ENCODE results near the gene ARSH.

Gene ARSH

GRCh38 chrX:3017492-3017891, 11.1 kb downstream of the ARSH start:
- H3K27me3 ChIP-seq (replicated peaks; ENCODE audit: insufficient read depth, low read length), result no peaks in the 10 kb centered on the region
- no peaks in the 10 kb centered on the region for H3K9me2 ChIP-seq (replicated peaks; ENCODE audit: insufficient read depth, low read length)
- H3K27ac ChIP-seq (ENCODE audit: low read length), result no peak overlapping the region
- H3K9me3 ChIP-seq (replicated peaks; ENCODE audit: insufficient read depth, low read length), result no peaks in the 10 kb centered on the region
- H4K20me1 ChIP-seq (ENCODE audit: insufficient read depth, low read length), result no peaks in the 10 kb centered on the region
- H3K4me2 ChIP-seq (ENCODE audit: low read depth, low read length), result no peak overlapping the region
- no peak overlapping the region for H3K4me3 ChIP-seq (ENCODE audit: low read length)
- H3K79me2 ChIP-seq (ENCODE audit: low read length), result no peaks in the 10 kb centered on the region
- no peak overlapping the region for H2AFZ ChIP-seq (ENCODE audit: low read length)
- H3K9ac ChIP-seq (ENCODE audit: low read length), result no peak overlapping the region
- H3K4me1 ChIP-seq (ENCODE audit: low read length), result no peaks in the 10 kb centered on the region
- H3K36me3 ChIP-seq (replicated peaks; ENCODE audit: insufficient read depth, low read length), result no peaks in the 10 kb centered on the region
- no peaks in the 10 kb centered on the region for H3F3A ChIP-seq (ENCODE audit: insufficient read depth, low read length)
- DNase-seq, result no peak
- TF ChIP-seq, protein P1, sequence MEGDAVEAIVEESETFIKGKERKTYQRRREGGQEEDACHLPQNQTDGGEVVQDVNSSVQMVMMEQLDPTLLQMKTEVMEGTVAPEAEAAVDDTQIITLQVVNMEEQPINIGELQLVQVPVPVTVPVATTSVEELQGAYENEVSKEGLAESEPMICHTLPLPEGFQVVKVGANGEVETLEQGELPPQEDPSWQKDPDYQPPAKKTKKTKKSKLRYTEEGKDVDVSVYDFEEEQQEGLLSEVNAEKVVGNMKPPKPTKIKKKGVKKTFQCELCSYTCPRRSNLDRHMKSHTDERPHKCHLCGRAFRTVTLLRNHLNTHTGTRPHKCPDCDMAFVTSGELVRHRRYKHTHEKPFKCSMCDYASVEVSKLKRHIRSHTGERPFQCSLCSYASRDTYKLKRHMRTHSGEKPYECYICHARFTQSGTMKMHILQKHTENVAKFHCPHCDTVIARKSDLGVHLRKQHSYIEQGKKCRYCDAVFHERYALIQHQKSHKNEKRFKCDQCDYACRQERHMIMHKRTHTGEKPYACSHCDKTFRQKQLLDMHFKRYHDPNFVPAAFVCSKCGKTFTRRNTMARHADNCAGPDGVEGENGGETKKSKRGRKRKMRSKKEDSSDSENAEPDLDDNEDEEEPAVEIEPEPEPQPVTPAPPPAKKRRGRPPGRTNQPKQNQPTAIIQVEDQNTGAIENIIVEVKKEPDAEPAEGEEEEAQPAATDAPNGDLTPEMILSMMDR (IDR thresholded peaks at IDR 0.05; ENCODE audit: low read length), result no peak
- TF ChIP-seq EZH2phosphoT487 (IDR thresholded peaks at IDR 0.05; ENCODE audit: low read length) (no peak), EZH2 (optimal IDR thresholded peaks at IDR 0.05; ENCODE audit: low read depth, low read length) (no peak)

GRCh38 chrX:3024176-3024575, 17.8 kb downstream of the ARSH start:
- Histone ChIP-seq H3K27me3 (replicated peaks; ENCODE audit: insufficient read depth, low read length) (no peaks in the 10 kb centered on the region), H3K9me2 (replicated peaks; ENCODE audit: insufficient read depth, low read length) (no peaks in the 10 kb centered on the region), H3K9me3 (replicated peaks; ENCODE audit: insufficient read depth, low read length) (no peaks in the 10 kb centered on the region), H2AFZ (ENCODE audit: low read length) (no peak overlapping the region), H3F3A (ENCODE audit: insufficient read depth, low read length) (no peaks in the 10 kb centered on the region), H3K4me1 (ENCODE audit: low read length) (no peaks in the 10 kb centered on the region), H3K79me2 (ENCODE audit: low read length) (no peaks in the 10 kb centered on the region), H3K36me3 (replicated peaks; ENCODE audit: insufficient read depth, low read length) (no peaks in the 10 kb centered on the region), H4K20me1 (ENCODE audit: insufficient read depth, low read length) (no peaks in the 10 kb centered on the region), H3K27ac (ENCODE audit: low read length) (no peak overlapping the region), H3K4me3 (ENCODE audit: low read length) (no peak overlapping the region), H3K9ac (ENCODE audit: low read length) (no peak overlapping the region), H3K4me2 (ENCODE audit: low read depth, low read length) (no peak overlapping the region)
- TF ChIP-seq EZH2 (optimal IDR thresholded peaks at IDR 0.05; ENCODE audit: low read depth, low read length) (no peak), EZH2phosphoT487 (IDR thresholded peaks at IDR 0.05; ENCODE audit: low read length) (no peak)
- TF ChIP-seq, protein P1 (IDR thresholded peaks at IDR 0.05; ENCODE audit: low read length), result no peak
- no peak for DNase-seq

GRCh38 chrX:3026074-3026815, 19.9 kb downstream of the ARSH start:
- Histone ChIP-seq H3K79me2 (ENCODE audit: low read length) (no peaks in the 10 kb centered on the region), H3F3A (ENCODE audit: insufficient read depth, low read length) (no peaks in the 10 kb centered on the region), H3K9me3 (replicated peaks; ENCODE audit: insufficient read depth, low read length) (no peaks in the 10 kb centered on the region), H3K27me3 (replicated peaks; ENCODE audit: insufficient read depth, low read length) (no peaks in the 10 kb centered on the region), H3K27ac (ENCODE audit: low read length) (no peak overlapping the region), H3K36me3 (replicated peaks; ENCODE audit: insufficient read depth, low read length) (no peaks in the 10 kb centered on the region), H2AFZ (ENCODE audit: low read length) (no peak overlapping the region), H3K4me3 (ENCODE audit: low read length) (no peak overlapping the region), H3K4me2 (ENCODE audit: low read depth, low read length) (no peak overlapping the region), H3K4me1 (ENCODE audit: low read length) (no peaks in the 10 kb centered on the region), H3K9me2 (replicated peaks; ENCODE audit: insufficient read depth, low read length) (no peaks in the 10 kb centered on the region), H3K9ac (ENCODE audit: low read length) (no peak overlapping the region), H4K20me1 (ENCODE audit: insufficient read depth, low read length) (no peaks in the 10 kb centered on the region)
- no peak for DNase-seq
- TF ChIP-seq, protein P1 (IDR thresholded peaks at IDR 0.05; ENCODE audit: low read length), result no peak
- TF ChIP-seq EZH2phosphoT487 (IDR thresholded peaks at IDR 0.05; ENCODE audit: low read length) (no peak), EZH2 (optimal IDR thresholded peaks at IDR 0.05; ENCODE audit: low read depth, low read length) (no peak)

Measured in MM.1S (cell line).